Adrenal gland (tissue), 5 donors: ENCODE results near the gene COPZ1.

Source experiments
- POLR2A ChIP-seq, 2 donors: fragments of 450-650 bp; IDR thresholded peaks; one replicate each; pipeline ENCODE4 v1.6.1; 2017; ENCODE audit warnings: antibody characterized with exemption in 2 of 2, mild to moderate bottlenecking in 2 of 2, moderate library complexity in 1 of 2
- TF ChIP-seq, protein P1 (sequence below), 6 experiments: fragments of 450-650 bp in 4 of 6; fragments of 200-600 bp in 2 of 6; sonication (generic) in 1 of 6; IDR thresholded peaks; 1 replicate in 5 of 6; 2 replicates in 1 of 6; pipeline versions ENCODE4 v1.5.1 to v1.8.0; 2016 to 2021; ENCODE audit warnings: antibody characterized with exemption in 6 of 6, mild to moderate bottlenecking in 2 of 6, moderate library complexity in 1 of 6
- donor health status: DM: no; HTN: no; CAD: no.

DNA sequence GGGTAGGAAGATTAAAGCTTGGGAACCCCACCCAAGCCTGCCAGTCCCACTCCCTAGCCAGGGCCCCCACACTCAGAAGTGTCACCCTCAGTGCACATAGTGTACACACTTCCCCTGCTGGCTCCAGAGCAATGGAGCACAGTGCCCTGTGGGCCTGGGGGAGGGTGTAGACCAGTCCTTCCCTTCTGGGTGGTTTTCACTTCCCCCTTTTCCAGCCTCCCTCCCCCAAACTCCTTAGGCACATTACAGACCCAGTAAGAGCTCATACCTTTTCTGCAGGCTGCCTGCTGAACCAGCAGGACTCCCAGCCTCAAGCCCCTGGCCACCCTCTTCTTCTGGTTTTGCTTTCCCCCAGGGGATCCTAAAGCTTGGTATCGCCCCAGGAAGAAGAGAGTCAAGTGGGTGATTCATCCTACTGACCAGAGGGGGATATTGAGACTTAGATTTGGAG is 59.7 kb downstream of the COPZ1 start, which contains the start of gene ZNF385A:
- TF ChIP-seq, protein P1, sequence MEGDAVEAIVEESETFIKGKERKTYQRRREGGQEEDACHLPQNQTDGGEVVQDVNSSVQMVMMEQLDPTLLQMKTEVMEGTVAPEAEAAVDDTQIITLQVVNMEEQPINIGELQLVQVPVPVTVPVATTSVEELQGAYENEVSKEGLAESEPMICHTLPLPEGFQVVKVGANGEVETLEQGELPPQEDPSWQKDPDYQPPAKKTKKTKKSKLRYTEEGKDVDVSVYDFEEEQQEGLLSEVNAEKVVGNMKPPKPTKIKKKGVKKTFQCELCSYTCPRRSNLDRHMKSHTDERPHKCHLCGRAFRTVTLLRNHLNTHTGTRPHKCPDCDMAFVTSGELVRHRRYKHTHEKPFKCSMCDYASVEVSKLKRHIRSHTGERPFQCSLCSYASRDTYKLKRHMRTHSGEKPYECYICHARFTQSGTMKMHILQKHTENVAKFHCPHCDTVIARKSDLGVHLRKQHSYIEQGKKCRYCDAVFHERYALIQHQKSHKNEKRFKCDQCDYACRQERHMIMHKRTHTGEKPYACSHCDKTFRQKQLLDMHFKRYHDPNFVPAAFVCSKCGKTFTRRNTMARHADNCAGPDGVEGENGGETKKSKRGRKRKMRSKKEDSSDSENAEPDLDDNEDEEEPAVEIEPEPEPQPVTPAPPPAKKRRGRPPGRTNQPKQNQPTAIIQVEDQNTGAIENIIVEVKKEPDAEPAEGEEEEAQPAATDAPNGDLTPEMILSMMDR (IDR thresholded peaks at IDR 0.05), result no peak
- no peak for TF ChIP-seq POLR2A (IDR thresholded peaks at IDR 0.05)
